ENCODE measurements around the gene ANKZF1. TPM values are rescaled to one million over a fixed set of nuclear protein-coding genes. Genes with fewer than 3 reads are reported as not detected.

The ANKZF1 gene
- total and polyA plus RNA-seq, 2 of the 8 experiments (the other 6 are each of a cell fraction or from before 2014, with no cell fraction given) = 32.5 to 50.1 TPM

- no peak for TF ChIP-seq SP1 (IDR thresholded peaks at IDR 0.05; ENCODE audit: low read depth, low read length)
- TF ChIP-seq CTBP2 (IDR thresholded peaks at IDR 0.05; ENCODE audit: borderline replicate concordance, insufficient read depth, insufficient read length, low read length) = no peak
- no peak for TF ChIP-seq CHD7 (IDR thresholded peaks at IDR 0.05; ENCODE audit: insufficient replicate concordance, low read length)
- no peak for TF ChIP-seq NRF1 (IDR thresholded peaks at IDR 0.05; ENCODE audit: low read depth, low read length)
- TF ChIP-seq RBBP5 (IDR thresholded peaks at IDR 0.05; ENCODE audit: borderline replicate concordance, low read depth, low read length) = no peak
- TF ChIP-seq POLR2AphosphoS5 (IDR thresholded peaks at IDR 0.05; ENCODE audit: low read depth, low read length) = no peak
- no peak for TF ChIP-seq TAF1 (IDR thresholded peaks at IDR 0.05; ENCODE audit: low read depth, low read length)
- TF ChIP-seq RXRA (IDR thresholded peaks at IDR 0.05; ENCODE audit: insufficient read depth, low read depth, low read length) = no peak
- TF ChIP-seq E2F6 (IDR thresholded peaks at IDR 0.05) = no peak
Measured at GRCh38 chr2:219285373-219285735, 55.7 kb downstream of the ANKZF1 start (continued).
